ENCODE data around the gene CCDC78.

Gene CCDC78

DNA sequence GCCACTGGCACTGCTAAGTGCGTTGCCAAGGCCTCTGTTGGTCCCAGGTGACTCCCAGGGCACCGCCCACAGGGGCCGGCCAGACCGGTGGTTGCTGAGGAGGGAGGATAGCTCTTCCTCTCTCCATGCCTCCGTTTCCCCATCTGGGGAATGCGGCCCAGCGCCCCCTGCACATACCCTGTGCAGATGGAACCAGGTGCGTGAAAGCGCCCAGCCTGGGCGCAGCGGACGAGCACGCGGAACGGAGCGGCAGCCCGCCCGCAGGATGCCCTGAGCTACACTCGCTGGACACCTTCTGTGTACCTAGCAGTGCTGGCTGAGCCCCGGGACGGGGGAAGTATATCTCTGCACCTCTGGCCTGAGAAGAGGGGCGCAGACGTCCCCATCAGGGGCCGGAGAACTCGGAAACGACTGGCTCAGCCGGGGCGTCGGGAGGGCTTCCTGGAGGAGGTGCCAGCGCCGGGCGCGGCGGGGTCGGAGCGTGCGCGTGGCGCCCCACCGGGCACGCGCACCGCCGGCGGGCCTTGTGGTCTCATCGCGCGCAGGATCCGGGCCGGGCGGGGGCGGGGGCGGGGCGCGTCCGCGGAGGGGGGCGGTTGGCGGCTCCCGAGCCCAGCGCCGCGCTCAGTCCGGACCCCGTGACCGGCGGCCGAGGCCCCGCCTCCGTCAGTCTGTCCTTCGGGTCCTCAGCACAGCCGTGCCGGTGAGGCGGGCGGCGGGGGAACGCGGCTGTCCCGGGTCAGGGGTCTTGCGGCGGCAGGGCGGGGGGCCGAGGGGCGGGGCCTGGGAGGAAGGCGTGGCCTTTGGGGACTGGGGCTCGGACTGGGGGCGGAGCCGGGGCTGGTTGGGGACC lies at the start of gene CCDC78, which contains the start of gene HAGHL:
TSS of gene CCDC78 (minus strand) at position 6 of the 853 bp plus-strand sequence. CDS start 76 bp downstream, outside the sequence.
TSS of gene HAGHL (plus strand) at position 669 of the 853 bp plus-strand sequence. CDS start 404 bp downstream, outside the sequence.
- H3K4me1 ChIP-seq (ENCODE audit: insufficient read depth, low read length) = no peaks in the 10 kb centered on the region; the same call in 1 of the 2 replicates
- H3K36me3 ChIP-seq (ENCODE audit: insufficient read depth, low read length) = no peaks in the 10 kb centered on the region
- peak within 1 kb of the TSS; percentile 74 for H3K9ac ChIP-seq (ENCODE audit: low read depth, low read length)
- no peaks in the 10 kb centered on the region for H3K9me3 ChIP-seq (ENCODE audit: control insufficient read depth, insufficient read depth, low read length)

DNA sequence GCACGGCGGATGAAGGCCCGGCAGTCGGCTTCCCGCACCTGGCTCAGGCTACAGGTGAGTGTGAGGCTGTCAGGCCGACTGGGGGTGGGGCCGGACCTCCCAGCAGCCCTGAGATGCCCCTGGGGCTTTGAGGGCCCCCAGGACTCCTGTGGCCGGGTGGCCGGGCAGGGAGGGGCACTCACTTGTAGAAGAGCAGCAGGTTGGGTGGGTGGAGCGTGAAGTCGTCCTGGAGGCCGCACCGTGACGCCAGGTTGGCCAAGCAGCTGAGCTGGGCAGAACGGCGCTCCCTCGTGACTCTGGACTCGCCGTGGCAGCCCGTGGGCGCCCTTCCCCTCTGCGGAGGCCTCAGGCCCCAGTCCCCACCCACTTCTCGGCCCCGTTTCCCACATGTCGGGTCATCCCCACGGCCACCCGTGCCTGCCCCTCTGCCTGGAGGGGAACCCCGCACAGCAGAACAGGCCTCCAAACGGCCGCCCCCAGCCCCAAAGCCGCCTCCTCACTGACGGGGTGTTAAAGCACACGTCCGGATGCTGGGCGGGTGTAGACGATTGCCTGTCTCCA lies 49.1 kb upstream of the CCDC78 start:
- no peak overlapping the region for H3K9ac ChIP-seq (ENCODE audit: low read depth, low read length)
- H3K9me3 ChIP-seq (ENCODE audit: control insufficient read depth, insufficient read depth, low read length) = no peaks in the 10 kb centered on the region
- peaks cover 4% of the 10 kb centered on the region; the same call in 1 of the 2 replicates for H3K4me1 ChIP-seq (ENCODE audit: insufficient read depth, low read length)

DNA sequence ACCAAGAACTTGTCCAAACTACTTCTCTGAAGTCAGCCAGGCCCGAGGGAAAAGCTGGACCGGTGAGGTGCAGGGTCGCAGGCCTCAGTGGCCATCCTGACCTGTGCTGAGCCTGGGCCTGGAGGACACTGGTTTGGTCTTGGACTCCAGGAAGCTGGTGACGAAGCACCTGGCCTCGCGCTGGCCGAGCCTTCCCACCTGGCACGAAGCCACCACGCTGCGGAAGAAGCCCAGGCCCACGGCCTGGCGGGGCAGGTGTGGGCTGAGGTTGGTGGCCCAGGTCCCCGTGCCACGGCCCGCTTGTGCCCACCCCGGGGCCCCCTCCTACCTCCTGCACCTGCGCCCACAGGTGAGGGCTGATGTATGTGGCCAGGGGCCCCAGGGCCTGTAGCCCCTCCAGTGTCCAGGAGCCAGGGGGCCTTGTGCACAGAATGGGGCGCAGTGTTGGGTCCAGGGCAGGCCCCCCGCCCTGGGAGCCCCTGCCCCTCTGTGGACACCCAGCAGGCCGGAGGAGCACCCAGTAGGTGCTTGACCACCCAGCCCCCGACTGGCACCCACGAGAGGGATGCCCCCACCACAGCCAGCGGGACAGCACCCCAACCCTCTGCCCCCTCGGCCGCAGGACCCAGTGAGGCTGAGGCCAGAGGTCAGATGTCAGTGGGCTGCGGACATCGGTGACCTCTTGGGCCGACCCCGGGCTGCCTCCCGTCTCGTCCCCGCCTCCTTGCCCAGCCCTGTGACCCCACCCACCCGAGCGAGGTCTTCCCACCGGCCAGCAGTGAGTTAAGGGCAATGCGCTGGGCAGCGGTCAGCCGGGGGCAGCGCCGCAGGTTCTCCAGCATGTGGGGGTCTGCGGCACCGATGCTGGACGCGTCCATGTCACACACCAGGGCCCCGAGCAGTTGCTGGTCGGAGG lies 48.1 kb upstream of the CCDC78 start:
- no peaks in the 10 kb centered on the region for H3K36me3 ChIP-seq (ENCODE audit: insufficient read depth, low read length)
- peaks cover 4% of the 10 kb centered on the region; the same call in 1 of the 2 replicates for H3K4me1 ChIP-seq (ENCODE audit: insufficient read depth, low read length)
- no peak overlapping the region for H3K9ac ChIP-seq (ENCODE audit: low read depth, low read length)
- H3K9me3 ChIP-seq (ENCODE audit: control insufficient read depth, insufficient read depth, low read length) = no peaks in the 10 kb centered on the region

More for the DNA sequence above, 49.1 kb upstream of the CCDC78 start:
- H3K36me3 ChIP-seq (ENCODE audit: insufficient read depth, low read length) = no peaks in the 10 kb centered on the region

DNA sequence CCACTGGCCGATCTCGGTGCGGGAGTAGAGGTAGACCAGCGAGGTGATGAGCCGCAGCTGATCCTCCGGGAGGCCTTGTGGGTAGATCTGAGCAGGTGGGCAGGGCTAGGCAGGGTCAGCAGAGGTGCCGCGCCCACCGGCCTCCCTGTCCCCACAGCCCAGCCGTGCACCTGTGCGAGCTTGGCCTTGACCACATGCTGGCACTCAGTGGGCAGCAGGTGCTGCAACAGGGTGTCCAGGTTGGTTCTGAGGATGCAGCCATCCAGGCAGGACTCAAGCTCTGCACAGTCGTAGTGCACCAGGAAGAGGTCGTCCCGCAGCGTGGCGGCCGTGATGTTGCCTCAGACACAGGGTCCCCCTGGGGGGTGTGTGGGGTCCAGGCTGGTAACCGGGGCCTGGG lies 46.7 kb upstream of the CCDC78 start:
- Histone ChIP-seq H3K9me3 (ENCODE audit: control insufficient read depth, insufficient read depth, low read length) (no peaks in the 10 kb centered on the region), H3K36me3 (ENCODE audit: insufficient read depth, low read length) (no peaks in the 10 kb centered on the region), H3K4me1 (ENCODE audit: insufficient read depth, low read length) (peaks cover 4% of the 10 kb centered on the region; the same call in 1 of the 2 replicates), H3K9ac (ENCODE audit: low read depth, low read length) (no peak overlapping the region)

DNA sequence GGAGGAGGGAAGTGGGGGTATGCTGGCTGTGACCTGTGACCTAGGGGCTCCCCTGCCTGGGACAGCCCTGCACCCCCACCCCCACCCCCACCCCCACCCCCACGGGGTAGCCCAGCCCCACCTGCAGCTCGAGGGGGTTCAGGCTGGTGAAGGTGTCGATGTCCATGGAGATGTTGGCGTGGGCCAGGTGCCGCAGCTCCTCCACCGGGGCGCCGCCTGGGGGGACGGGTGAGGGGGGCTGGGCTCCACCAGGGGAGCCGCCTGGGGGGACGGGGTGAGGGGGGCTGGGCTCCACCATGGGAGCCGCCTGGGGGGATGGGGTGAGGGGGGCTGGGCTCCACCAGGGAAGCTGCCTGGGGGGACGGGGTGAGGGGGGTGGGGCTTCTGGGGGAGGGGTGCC lies 44.2 kb upstream of the CCDC78 start:
- Histone ChIP-seq H3K36me3 (ENCODE audit: insufficient read depth, low read length) (no peaks in the 10 kb centered on the region), H3K9ac (ENCODE audit: low read depth, low read length) (no peak overlapping the region), H3K9me3 (ENCODE audit: control insufficient read depth, insufficient read depth, low read length) (no peaks in the 10 kb centered on the region), H3K4me1 (ENCODE audit: insufficient read depth, low read length) (no peaks in the 10 kb centered on the region)

DNA sequence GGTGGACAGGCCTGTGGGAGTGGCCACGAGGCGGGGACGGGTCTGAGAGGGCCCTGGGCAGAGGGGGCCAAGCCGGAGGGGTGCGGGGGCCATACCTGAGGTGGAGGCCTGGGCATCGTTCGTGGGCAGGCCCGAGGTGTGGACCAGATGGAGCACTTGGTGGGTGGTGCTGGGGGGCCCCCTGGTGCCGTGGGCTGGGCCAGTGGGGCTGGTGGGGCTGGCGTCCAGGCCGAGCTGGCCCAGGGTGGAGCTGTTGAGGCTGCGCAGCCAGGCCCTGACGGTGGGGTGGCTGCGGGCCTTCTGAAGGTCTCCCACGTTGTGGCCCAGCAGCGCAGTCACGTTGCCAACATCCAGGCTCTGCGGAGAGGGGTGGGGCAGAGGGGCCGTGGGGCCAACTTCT lies 43.7 kb upstream of the CCDC78 start:
- Histone ChIP-seq H3K9ac (ENCODE audit: low read depth, low read length) (no peak overlapping the region), H3K4me1 (ENCODE audit: insufficient read depth, low read length) (no peaks in the 10 kb centered on the region), H3K9me3 (ENCODE audit: control insufficient read depth, insufficient read depth, low read length) (no peaks in the 10 kb centered on the region), H3K36me3 (ENCODE audit: insufficient read depth, low read length) (no peaks in the 10 kb centered on the region)

DNA sequence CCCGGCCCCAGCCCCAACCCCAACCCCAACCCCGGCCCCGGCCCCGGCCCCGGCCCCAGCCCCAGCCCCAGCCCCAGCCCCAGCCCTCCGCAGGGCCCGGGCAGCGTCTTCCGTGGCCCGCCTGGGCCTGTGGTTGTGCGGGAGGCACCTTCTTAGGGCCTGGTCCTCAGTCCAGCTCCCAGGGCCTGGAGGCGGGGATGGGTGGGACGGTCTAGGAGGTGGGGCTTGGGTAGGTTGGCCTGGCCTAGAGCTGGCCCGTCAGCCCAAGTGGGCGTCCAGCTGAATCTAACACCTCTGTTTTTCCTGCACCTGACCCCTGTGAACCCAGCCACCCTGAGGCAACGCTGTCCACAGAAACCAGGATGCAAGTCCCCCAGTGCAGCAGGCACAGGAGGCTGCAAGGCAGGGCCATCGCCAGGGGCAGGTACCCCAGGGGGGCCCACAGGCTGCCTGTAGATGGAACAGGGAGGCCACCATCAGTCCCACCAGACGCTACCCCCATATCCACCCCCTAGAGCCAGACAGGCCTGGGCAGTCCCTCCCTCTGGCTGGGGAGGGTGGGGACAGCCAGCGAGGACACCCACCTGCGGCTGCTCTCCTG lies 43.0 kb upstream of the CCDC78 start:
- no peaks in the 10 kb centered on the region for H3K9me3 ChIP-seq (ENCODE audit: control insufficient read depth, insufficient read depth, low read length)
- no peaks in the 10 kb centered on the region for H3K36me3 ChIP-seq (ENCODE audit: insufficient read depth, low read length)
- H3K4me1 ChIP-seq (ENCODE audit: insufficient read depth, low read length) = no peaks in the 10 kb centered on the region
- no peak overlapping the region for H3K9ac ChIP-seq (ENCODE audit: low read depth, low read length)

DNA sequence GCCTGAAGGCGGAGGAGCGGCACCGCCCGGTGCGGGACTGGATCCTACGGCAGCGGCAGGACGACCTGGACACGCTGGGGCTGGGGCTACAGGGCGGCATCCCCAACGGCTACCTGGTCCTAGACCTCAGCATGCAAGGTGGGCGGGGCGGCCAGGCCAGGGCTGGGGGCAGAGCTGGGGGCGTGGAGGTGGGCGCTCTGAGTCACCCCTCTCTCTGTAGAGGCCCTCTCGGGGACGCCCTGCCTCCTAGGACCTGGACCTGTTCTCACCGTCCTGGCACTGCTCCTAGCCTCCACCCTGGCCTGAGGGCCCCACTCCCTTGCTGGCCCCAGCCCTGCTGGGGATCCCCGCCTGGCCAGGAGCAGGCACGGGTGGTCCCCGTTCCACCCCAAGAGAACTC lies 42.2 kb upstream of the CCDC78 start:
- H3K4me1 ChIP-seq (ENCODE audit: insufficient read depth, low read length) = no peaks in the 10 kb centered on the region
- no peaks in the 10 kb centered on the region for H3K9me3 ChIP-seq (ENCODE audit: control insufficient read depth, insufficient read depth, low read length)
- H3K36me3 ChIP-seq (ENCODE audit: insufficient read depth, low read length) = no peaks in the 10 kb centered on the region
- H3K9ac ChIP-seq (ENCODE audit: low read depth, low read length) = no peak overlapping the region

DNA sequence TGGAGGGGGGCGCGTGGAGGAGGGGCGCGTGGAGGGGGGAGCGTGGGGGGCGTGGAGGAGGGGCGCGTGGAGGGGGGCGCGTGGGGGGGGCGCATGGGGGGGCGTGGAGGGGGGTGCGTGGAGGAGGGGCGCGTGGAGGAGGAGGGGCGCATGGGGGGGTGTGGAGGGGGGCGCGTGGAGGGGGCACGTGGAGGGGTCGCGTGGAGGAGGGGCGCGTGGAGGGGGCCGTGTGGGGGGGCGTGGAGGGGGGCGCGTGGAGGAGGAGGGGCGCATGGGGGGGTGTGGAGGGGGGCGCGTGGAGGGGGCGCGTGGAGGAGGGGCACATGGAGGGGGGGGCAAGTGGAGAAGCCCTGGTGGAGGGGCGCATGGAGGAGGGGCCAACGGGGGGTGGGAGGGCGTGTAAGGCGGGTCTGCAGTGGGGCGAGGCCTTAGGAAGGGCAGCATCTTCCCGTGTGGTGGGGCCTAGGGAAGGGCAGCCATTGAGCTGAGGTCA lies 41.5 kb upstream of the CCDC78 start:
- no peak overlapping the region for H3K9ac ChIP-seq (ENCODE audit: low read depth, low read length)

DNA sequence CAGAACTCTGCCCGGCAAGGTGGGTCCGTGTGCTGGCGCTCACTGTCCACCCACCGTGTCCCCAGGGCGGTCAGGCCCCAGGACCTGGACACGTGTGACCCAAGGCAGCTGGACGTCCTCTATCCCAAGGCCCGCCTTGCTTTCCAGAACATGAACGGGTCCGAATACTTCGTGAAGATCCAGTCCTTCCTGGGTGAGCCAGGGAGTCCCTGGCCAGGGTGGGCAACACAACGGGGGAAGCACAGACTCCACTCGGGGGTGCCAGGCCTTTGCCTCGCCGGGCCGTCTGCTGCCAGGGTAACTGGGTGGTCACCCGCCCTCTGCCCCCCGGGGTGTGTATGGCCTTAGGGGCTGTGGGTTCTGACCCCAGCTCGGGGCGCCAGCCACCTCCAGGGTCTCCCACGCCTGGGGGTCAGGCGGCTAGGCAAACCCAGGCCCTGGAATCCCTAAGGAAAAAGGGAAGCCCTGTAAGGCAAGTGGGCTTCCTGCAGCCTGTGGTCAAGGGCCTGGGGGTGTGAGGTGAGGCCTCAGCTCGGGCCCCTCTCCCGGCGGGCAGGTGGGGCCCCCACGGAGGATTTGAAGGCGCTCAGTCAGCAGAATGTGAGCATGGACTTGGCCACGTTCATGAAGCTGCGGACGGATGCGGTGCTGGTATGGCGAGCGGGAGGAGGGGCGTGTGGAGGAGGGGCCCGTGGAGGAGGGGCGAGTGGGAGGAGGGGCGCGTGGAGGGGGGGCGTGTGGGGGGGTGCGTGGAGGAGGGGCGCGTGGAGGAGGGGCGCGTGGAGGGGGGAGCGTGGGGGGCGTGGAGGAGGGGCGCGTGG lies 40.8 kb upstream of the CCDC78 start:
- no peaks in the 10 kb centered on the region for H3K36me3 ChIP-seq (ENCODE audit: insufficient read depth, low read length)
- H3K4me1 ChIP-seq (ENCODE audit: insufficient read depth, low read length) = no peaks in the 10 kb centered on the region
- H3K9ac ChIP-seq (ENCODE audit: low read depth, low read length) = no peak overlapping the region
- H3K9me3 ChIP-seq (ENCODE audit: control insufficient read depth, insufficient read depth, low read length) = no peaks in the 10 kb centered on the region

More for the DNA sequence above, 41.5 kb upstream of the CCDC78 start:
- Histone ChIP-seq H3K9me3 (ENCODE audit: control insufficient read depth, insufficient read depth, low read length) (no peaks in the 10 kb centered on the region), H3K4me1 (ENCODE audit: insufficient read depth, low read length) (no peaks in the 10 kb centered on the region), H3K36me3 (ENCODE audit: insufficient read depth, low read length) (no peaks in the 10 kb centered on the region)

DNA sequence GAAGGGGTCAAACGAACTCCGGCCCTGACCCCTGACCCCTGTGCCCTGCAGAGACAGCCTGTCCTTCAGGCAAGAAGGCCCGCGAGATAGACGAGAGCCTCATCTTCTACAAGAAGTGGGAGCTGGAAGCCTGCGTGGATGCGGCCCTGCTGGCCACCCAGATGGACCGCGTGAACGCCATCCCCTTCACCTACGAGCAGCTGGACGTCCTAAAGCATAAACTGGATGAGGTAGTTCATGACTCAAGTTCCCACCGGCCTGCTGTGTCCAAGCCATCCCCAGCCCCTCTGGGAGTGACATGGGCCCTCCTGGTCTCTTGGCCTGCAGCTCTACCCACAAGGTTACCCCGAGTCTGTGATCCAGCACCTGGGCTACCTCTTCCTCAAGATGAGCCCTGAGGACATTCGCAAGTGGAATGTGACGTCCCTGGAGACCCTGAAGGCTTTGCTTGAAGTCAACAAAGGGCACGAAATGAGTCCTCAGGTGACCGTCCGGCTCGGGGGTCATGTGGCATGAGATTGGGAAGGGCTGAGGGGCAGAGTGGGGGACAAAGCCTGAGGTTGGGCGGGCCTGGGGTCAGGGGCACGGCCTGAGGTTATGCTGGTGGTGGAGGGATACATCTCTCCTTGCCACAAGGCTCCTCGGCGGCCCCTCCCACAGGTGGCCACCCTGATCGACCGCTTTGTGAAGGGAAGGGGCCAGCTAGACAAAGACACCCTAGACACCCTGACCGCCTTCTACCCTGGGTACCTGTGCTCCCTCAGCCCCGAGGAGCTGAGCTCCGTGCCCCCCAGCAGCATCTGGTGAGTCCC lies 40.0 kb upstream of the CCDC78 start:
- Histone ChIP-seq H3K9ac (ENCODE audit: low read depth, low read length) (no peak overlapping the region), H3K9me3 (ENCODE audit: control insufficient read depth, insufficient read depth, low read length) (no peaks in the 10 kb centered on the region), H3K36me3 (ENCODE audit: insufficient read depth, low read length) (no peaks in the 10 kb centered on the region), H3K4me1 (ENCODE audit: insufficient read depth, low read length) (no peaks in the 10 kb centered on the region)

DNA sequence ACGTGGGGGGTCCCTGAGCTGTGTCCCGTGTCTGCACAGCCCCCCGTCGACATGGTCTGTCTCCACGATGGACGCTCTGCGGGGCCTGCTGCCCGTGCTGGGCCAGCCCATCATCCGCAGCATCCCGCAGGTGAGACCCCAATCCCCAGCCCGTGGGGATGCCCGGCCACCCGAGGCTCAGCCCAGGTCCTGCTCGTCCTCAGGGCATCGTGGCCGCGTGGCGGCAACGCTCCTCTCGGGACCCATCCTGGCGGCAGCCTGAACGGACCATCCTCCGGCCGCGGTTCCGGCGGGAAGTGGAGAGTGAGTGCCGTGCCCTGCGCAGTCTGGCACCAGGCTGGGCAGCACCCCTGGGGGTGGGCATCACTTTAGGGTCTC lies 39.2 kb upstream of the CCDC78 start:
- Histone ChIP-seq H3K36me3 (ENCODE audit: insufficient read depth, low read length) (no peaks in the 10 kb centered on the region), H3K4me1 (ENCODE audit: insufficient read depth, low read length) (no peaks in the 10 kb centered on the region; the same call in 1 of the 2 replicates), H3K9me3 (ENCODE audit: control insufficient read depth, insufficient read depth, low read length) (no peaks in the 10 kb centered on the region), H3K9ac (ENCODE audit: low read depth, low read length) (no peak overlapping the region)
